Measurements from ENCODE around the gene TMEM132A. TPM values are rescaled to one million over a fixed set of nuclear protein-coding genes. Genes with fewer than 3 reads are reported as not detected.

Gene TMEM132A
- total RNA-seq, 1 experiment from 2014 or later = 95.5 TPM

DNA sequence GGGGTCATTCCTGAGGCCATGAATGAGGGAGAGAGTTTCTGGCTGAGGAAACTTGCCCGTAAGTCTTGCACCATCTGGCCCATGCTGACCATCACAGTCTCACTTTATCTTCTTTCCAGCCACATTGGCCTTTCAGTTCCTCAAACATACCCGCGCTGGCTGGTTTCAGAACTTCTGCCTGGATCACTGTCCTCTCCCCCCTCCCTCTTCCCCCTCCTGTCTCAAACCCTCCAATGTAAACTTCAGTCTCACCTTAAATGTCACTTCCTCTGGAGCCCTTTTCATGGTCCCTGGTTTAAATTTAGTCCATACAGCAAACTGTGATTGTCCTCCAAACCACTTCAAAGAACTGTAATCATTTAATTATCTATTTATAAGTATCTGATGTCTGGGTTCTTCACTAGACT lies 14.0 kb upstream of the TMEM132A start:
- peaks cover 3 to 5% of the 10 kb centered on the region in 2 experiments; a peak in 4 of 5 replicates for H3K9me3 Mint-ChIP-seq
- no peak overlapping the region for H3K14ac ChIP-seq (ENCODE audit: insufficient read depth, low read length)
- no peaks in the 10 kb centered on the region for H4K20me1 ChIP-seq (ENCODE audit: control insufficient read depth, insufficient read depth, insufficient read length)
- H3K36me3 Mint-ChIP-seq (ENCODE audit: insufficient read depth in 1 of 3, low read depth in 3 of 3) = peaks cover 0 to 2% (median 0%) of the 10 kb centered on the region in 3 experiments; a peak in 2 of 7 replicates
- no peak overlapping the region for H2BK5ac ChIP-seq (ENCODE audit: insufficient read length, low read length)
- no peak overlapping the region for H3K27ac Mint-ChIP-seq
- H3K23me2 ChIP-seq (ENCODE audit: insufficient read length, low read depth, low read length, poor library complexity, severe bottlenecking) = peaks cover 21% of the 10 kb centered on the region
- no peak overlapping the region for H3K27ac ChIP-seq (ENCODE audit: insufficient read length, low read depth, low read length)
- H3K27me3 Mint-ChIP-seq (ENCODE audit: low read depth) = peaks cover 44% of the 10 kb centered on the region
- H2BK120ac ChIP-seq (ENCODE audit: low read depth, low read length, poor library complexity, severe bottlenecking) = no peak overlapping the region
- no peak overlapping the region for H2BK15ac ChIP-seq (ENCODE audit: low read depth, low read length)
- H2AFZ ChIP-seq (ENCODE audit: low read length) = no peak overlapping the region
- peaks cover 2% of the 10 kb centered on the region; the same call in 1 of the 2 replicates for H3K79me2 ChIP-seq (ENCODE audit: insufficient read depth, low read length)
- no peak overlapping the region for H3K4me3 Mint-ChIP-seq
- H3K4me1 Mint-ChIP-seq = peaks cover 24 to 26% of the 10 kb centered on the region in 2 experiments
- no peaks in the 10 kb centered on the region for H3K9me3 ChIP-seq (ENCODE audit: control insufficient read depth, low read depth, low read length)
- no peak overlapping the region for H2AK5ac ChIP-seq (ENCODE audit: insufficient read length, low read length)
- no peak for DNase-seq
- H2BK12ac ChIP-seq (ENCODE audit: insufficient read length, low read depth, low read length) = no peak overlapping the region
- H3K27me3 ChIP-seq (ENCODE audit: insufficient read depth, low read length) = no peaks in the 10 kb centered on the region; the same call in 1 of the 2 replicates
- H3K79me1 ChIP-seq (ENCODE audit: insufficient read depth, low read depth, low read length, poor library complexity, severe bottlenecking) = no peaks in the 10 kb centered on the region
- no peak overlapping the region for H4K5ac ChIP-seq (ENCODE audit: insufficient read length, low read depth, low read length)
- H3K4ac ChIP-seq (ENCODE audit: low read depth, low read length) = no peak overlapping the region
- no CpG with 5 or more reads among the region's 3 CpGs for WGBS (ENCODE audit: extremely low coverage, insufficient read length, low lambda C conversion rate)
- no peak overlapping the region for H3K9ac ChIP-seq (ENCODE audit: extremely low read depth, insufficient read length, low read length)
- no peak overlapping the region for H3K23ac ChIP-seq (ENCODE audit: insufficient read length, low read depth, low read length)
- H4K8ac ChIP-seq (replicated peaks; ENCODE audit: insufficient read length, low read depth, low read length) = no peak overlapping the region
- no peak overlapping the region for H2BK20ac ChIP-seq (ENCODE audit: low read depth, low read length, poor library complexity, severe bottlenecking)
- H4K91ac ChIP-seq (ENCODE audit: insufficient read length, low read depth, low read length) = no peak overlapping the region
- no peak overlapping the region for H3T11ph ChIP-seq (ENCODE audit: low read length)
- TF ChIP-seq, protein P1, sequence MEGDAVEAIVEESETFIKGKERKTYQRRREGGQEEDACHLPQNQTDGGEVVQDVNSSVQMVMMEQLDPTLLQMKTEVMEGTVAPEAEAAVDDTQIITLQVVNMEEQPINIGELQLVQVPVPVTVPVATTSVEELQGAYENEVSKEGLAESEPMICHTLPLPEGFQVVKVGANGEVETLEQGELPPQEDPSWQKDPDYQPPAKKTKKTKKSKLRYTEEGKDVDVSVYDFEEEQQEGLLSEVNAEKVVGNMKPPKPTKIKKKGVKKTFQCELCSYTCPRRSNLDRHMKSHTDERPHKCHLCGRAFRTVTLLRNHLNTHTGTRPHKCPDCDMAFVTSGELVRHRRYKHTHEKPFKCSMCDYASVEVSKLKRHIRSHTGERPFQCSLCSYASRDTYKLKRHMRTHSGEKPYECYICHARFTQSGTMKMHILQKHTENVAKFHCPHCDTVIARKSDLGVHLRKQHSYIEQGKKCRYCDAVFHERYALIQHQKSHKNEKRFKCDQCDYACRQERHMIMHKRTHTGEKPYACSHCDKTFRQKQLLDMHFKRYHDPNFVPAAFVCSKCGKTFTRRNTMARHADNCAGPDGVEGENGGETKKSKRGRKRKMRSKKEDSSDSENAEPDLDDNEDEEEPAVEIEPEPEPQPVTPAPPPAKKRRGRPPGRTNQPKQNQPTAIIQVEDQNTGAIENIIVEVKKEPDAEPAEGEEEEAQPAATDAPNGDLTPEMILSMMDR (conservative IDR thresholded peaks at IDR 0.05) = no peak
- H3K56ac ChIP-seq (ENCODE audit: insufficient read length, low read depth, low read length) = no peak overlapping the region
- H3K4me2 ChIP-seq (ENCODE audit: insufficient read depth, insufficient read length, low read length) = no peak overlapping the region
- H3K18ac ChIP-seq (ENCODE audit: insufficient read length, low read depth, low read length) = no peak overlapping the region
- H3K4me1 ChIP-seq (ENCODE audit: insufficient read depth, low read length) = no peaks in the 10 kb centered on the region
